Sigmoid colon (tissue), 4 donors: ENCODE measurements around the gene UBE2QL1.

Source experiments
- EP300 ChIP-seq, 4 donors: sonication (generic); formaldehyde crosslinking; IDR thresholded peaks; one replicate each; pipeline ENCODE4 v1.6.1; 2017; ENCODE audit warnings: antibody characterized with exemption in 4 of 4
- POLR2AphosphoS5 ChIP-seq, 4 donors: sonication (generic); formaldehyde crosslinking; IDR thresholded peaks; one replicate each; pipeline ENCODE4 v1.6.1; 2017; ENCODE audit warnings: antibody characterized with exemption in 4 of 4

- no peak for TF ChIP-seq EP300 (IDR thresholded peaks at IDR 0.05)
- TF ChIP-seq POLR2AphosphoS5 (IDR thresholded peaks at IDR 0.05) = no peak
Measured at GRCh38 chr5:6503342-6503741, 54.7 kb downstream of the UBE2QL1 start.
